Bronchial epithelial cell (primary cell): ENCODE data around the gene DNAJC28. TPM values are rescaled to one million over a fixed set of nuclear protein-coding genes. Genes with fewer than 3 reads are reported as not detected.
A peak's percentile ranks its signal among the peaks of the same experiment; 100 is the strongest.

ENCODE experiments used
- DNase-seq: peaks from one replicate; pipeline ENCODE4 v3.0.0-alpha.2; 2010; ENCODE audit warnings: low read depth
- FAIRE-seq: peaks from 2 replicates; lab custom pipeline; 2011; peaks lifted over from hg19 to GRCh38; lab: Jason Lieb, UNC
- H3K27me3 ChIP-seq: 2 replicates; pipeline ENCODE4 v1.5.1; 2011; ENCODE audit warnings: low read length; ENCODE audit not compliant: control insufficient read depth, insufficient read depth
- H3K36me3 ChIP-seq: 2 replicates; pipeline ENCODE4 v1.5.1; 2011; ENCODE audit warnings: low read length; ENCODE audit not compliant: control insufficient read depth, insufficient read depth
- H3K4me3 ChIP-seq: 2 replicates; pipeline ENCODE4 v1.5.1; 2011; ENCODE audit warnings: mild to moderate bottlenecking, low read depth, low read length, control low read depth
- CTCF ChIP-seq: IDR thresholded peaks from 2 replicates; pipeline ENCODE4 v1.5.1; 2011; ENCODE audit warnings: mild to moderate bottlenecking, moderate library complexity, low read length, control low read depth, inconsistent platforms; ENCODE audit not compliant: insufficient read depth, severe bottlenecking
- total RNA-seq: library from RNA; depleted of rRNA; stranded (reverse); fragments of >200 nt; gene quantifications from 2 replicates; pipeline ENCODE4 v1.2.1, GENCODE V29; 2014

Gene DNAJC28
- total RNA-seq, 1 donor from 2014 or later, result 1.3 TPM

GRCh38 chr21:33480481-33481103, 10.9 kb downstream of the DNAJC28 start:
- no peak for TF ChIP-seq CTCF
- Histone ChIP-seq H3K27me3 (no peaks in the 10 kb centered on the region), H3K36me3 (no peaks in the 10 kb centered on the region), H3K4me3 (peak overlapping the region; percentile 62)
- FAIRE-seq (no peak), DNase-seq (no peak)

GRCh38 chr21:33479679-33480480, 11.6 kb downstream of the DNAJC28 start, which contains the start of gene TMEM50B:
TSS of gene TMEM50B (minus strand) at chr21:33479974. CDS start at chr21:33468885, 11,089 bp downstream.
- FAIRE-seq, result no peak
- no peaks in the 10 kb centered on the region for H3K27me3 ChIP-seq
- H3K4me3 ChIP-seq, result peak within 1 kb of the TSS; percentile 62
- DNase-seq, result peak; percentile 90
- TF ChIP-seq CTCF, result peak; percentile 36
- no peaks in the 10 kb centered on the region for H3K36me3 ChIP-seq

GRCh38 chr21:33478935-33479678, 12.4 kb downstream of the DNAJC28 start:
- Histone ChIP-seq H3K36me3 (no peaks in the 10 kb centered on the region), H3K27me3 (no peaks in the 10 kb centered on the region), H3K4me3 (peak overlapping the region; percentile 62)
- FAIRE-seq (no peak), DNase-seq (peak; percentile 25)
- peak; percentile 21 for TF ChIP-seq CTCF

- no peak for TF ChIP-seq CTCF
- H3K36me3 ChIP-seq, result no peaks in the 10 kb centered on the region
- no peaks in the 10 kb centered on the region for H3K27me3 ChIP-seq
- H3K4me3 ChIP-seq, result peak overlapping the region; percentile 62
- DNase-seq (no peak), FAIRE-seq (no peak)
These were observed 13.3 kb downstream of the DNAJC28 start for GRCh38 chr21:33478182-33478581.

GRCh38 chr21:33477066-33477465, 14.4 kb downstream of the DNAJC28 start:
- no peak for FAIRE-seq
- no peak for DNase-seq
- H3K4me3 ChIP-seq, result no peak overlapping the region
- no peaks in the 10 kb centered on the region for H3K27me3 ChIP-seq
- TF ChIP-seq CTCF, result no peak
- H3K36me3 ChIP-seq, result no peaks in the 10 kb centered on the region
